ENCODE data around the gene GLIPR2. TPM values are rescaled to one million over a fixed set of nuclear protein-coding genes. Genes with fewer than 3 reads are reported as not detected.
A peak's percentile ranks its signal among the peaks of the same experiment; 100 is the strongest.

GLIPR2 gene
- polyA plus RNA-seq, 4 donors, result 3.4 to 22.3 (median 14.8) TPM

GRCh38 chr9:36164372-36164771, 27.8 kb downstream of the GLIPR2 start:
- H3K36me3 ChIP-seq (ENCODE audit: control insufficient read depth in 3 of 3, insufficient read depth in 2 of 3, low read depth in 1 of 3, low read length in 3 of 3), result peaks cover 0 to 3% (median 0%) of the 10 kb centered on the region in 3 donors
- FAIRE-seq, result no peak
- H3K27ac ChIP-seq (ENCODE audit: low read depth in 1 of 3, low read length in 2 of 3), result peak overlapping the region in 1 of 3 donors; percentile 76
- H3K27me3 ChIP-seq (ENCODE audit: control insufficient read depth in 3 of 3, insufficient read depth in 3 of 3, low read length in 3 of 3), result peaks cover 0 to 3% (median 0%) of the 10 kb centered on the region in 3 donors
- H3K4me1 ChIP-seq (ENCODE audit: control insufficient read depth in 3 of 3, insufficient read depth in 2 of 3, low read depth in 1 of 3, low read length in 2 of 3), result peaks cover 0 to 16% (median 3%) of the 10 kb centered on the region in 3 donors
- WGBS, 3 donors, result 76 to 79% (median 78%) methylated on average over 6 of the region's 6 CpGs
- no peak overlapping the region for H3K4me3 ChIP-seq (ENCODE audit: low read depth in 1 of 3, low read length in 3 of 3)
- DNase-seq, result no peak
- H3K9me3 ChIP-seq (ENCODE audit: control insufficient read depth in 2 of 2, insufficient read depth in 1 of 2, low read depth in 1 of 2, low read length in 1 of 2), result no peaks in the 10 kb centered on the region

- peak overlapping the region in 1 of 3 donors; percentile 76 for H3K27ac ChIP-seq (ENCODE audit: low read depth in 1 of 3, low read length in 2 of 3)
These were observed 28.5 kb downstream of the GLIPR2 start for GRCh38 chr9:36164989-36165388.

GRCh38 chr9:36165826-36166167, 29.3 kb downstream of the GLIPR2 start:
- FAIRE-seq, result no peak
- DNase-seq, result no peak
- H3K4me3 ChIP-seq (ENCODE audit: low read depth in 1 of 3, low read length in 3 of 3), result peak overlapping the region in 1 of 3 donors; percentile 48

More at GRCh38 chr9:36164989-36165388, 28.5 kb downstream of the GLIPR2 start:
- FAIRE-seq, result no peak
- H3K9me3 ChIP-seq (ENCODE audit: control insufficient read depth in 2 of 2, insufficient read depth in 1 of 2, low read depth in 1 of 2, low read length in 1 of 2), result no peaks in the 10 kb centered on the region
- peaks cover 0 to 3% (median 0%) of the 10 kb centered on the region in 3 donors for H3K36me3 ChIP-seq (ENCODE audit: control insufficient read depth in 3 of 3, insufficient read depth in 2 of 3, low read depth in 1 of 3, low read length in 3 of 3)
- WGBS, 3 donors, result 43 to 82% (median 61%) methylated on average over 3 of the region's 3 CpGs
- peaks cover 0 to 16% (median 3%) of the 10 kb centered on the region in 3 donors for H3K4me1 ChIP-seq (ENCODE audit: control insufficient read depth in 3 of 3, insufficient read depth in 2 of 3, low read depth in 1 of 3, low read length in 2 of 3)
- no peak overlapping the region for H3K4me3 ChIP-seq (ENCODE audit: low read depth in 1 of 3, low read length in 3 of 3)
- H3K27me3 ChIP-seq (ENCODE audit: control insufficient read depth in 3 of 3, insufficient read depth in 3 of 3, low read length in 3 of 3), result peaks cover 0 to 3% (median 0%) of the 10 kb centered on the region in 3 donors
- DNase-seq, result no peak

GRCh38 chr9:36166168-36166927, 29.8 kb downstream of the GLIPR2 start:
- H3K36me3 ChIP-seq (ENCODE audit: control insufficient read depth in 3 of 3, insufficient read depth in 2 of 3, low read depth in 1 of 3, low read length in 3 of 3), result peaks cover 0 to 3% (median 0%) of the 10 kb centered on the region in 3 donors
- peaks cover 0 to 3% (median 0%) of the 10 kb centered on the region in 3 donors for H3K27me3 ChIP-seq (ENCODE audit: control insufficient read depth in 3 of 3, insufficient read depth in 3 of 3, low read length in 3 of 3)
- peaks cover 0 to 16% (median 3%) of the 10 kb centered on the region in 3 donors for H3K4me1 ChIP-seq (ENCODE audit: control insufficient read depth in 3 of 3, insufficient read depth in 2 of 3, low read depth in 1 of 3, low read length in 2 of 3)
- FAIRE-seq (no peak), DNase-seq (peak; percentile 69 to 86)
- peak overlapping the region in 2 of 3 donors; percentile 43 to 48 for H3K4me3 ChIP-seq (ENCODE audit: low read depth in 1 of 3, low read length in 3 of 3)
- H3K27ac ChIP-seq (ENCODE audit: low read depth in 1 of 3, low read length in 2 of 3), result no peak overlapping the region
- no peaks in the 10 kb centered on the region for H3K9me3 ChIP-seq (ENCODE audit: control insufficient read depth in 2 of 2, insufficient read depth in 1 of 2, low read depth in 1 of 2, low read length in 1 of 2)
- 5 to 7% (median 6%) methylated on average over 46 to 58 of the region's 58 CpGs for WGBS, 3 donors

More at GRCh38 chr9:36165826-36166167, 29.3 kb downstream of the GLIPR2 start:
- Histone ChIP-seq H3K9me3 (ENCODE audit: control insufficient read depth in 2 of 2, insufficient read depth in 1 of 2, low read depth in 1 of 2, low read length in 1 of 2) (no peaks in the 10 kb centered on the region), H3K27ac (ENCODE audit: low read depth in 1 of 3, low read length in 2 of 3) (peak overlapping the region in 1 of 3 donors; percentile 36), H3K36me3 (ENCODE audit: control insufficient read depth in 3 of 3, insufficient read depth in 2 of 3, low read depth in 1 of 3, low read length in 3 of 3) (peaks cover 0 to 3% (median 0%) of the 10 kb centered on the region in 3 donors), H3K4me1 (ENCODE audit: control insufficient read depth in 3 of 3, insufficient read depth in 2 of 3, low read depth in 1 of 3, low read length in 2 of 3) (peaks cover 0 to 16% (median 3%) of the 10 kb centered on the region in 3 donors), H3K27me3 (ENCODE audit: control insufficient read depth in 3 of 3, insufficient read depth in 3 of 3, low read length in 3 of 3) (peaks cover 0 to 3% (median 0%) of the 10 kb centered on the region in 3 donors)
- WGBS, 3 donors, result 45 to 58% (median 58%) methylated on average over 11 to 12 of the region's 12 CpGs

GRCh38 chr9:36169166-36169565, 32.6 kb downstream of the GLIPR2 start, which contains the start of gene CCIN:
CCIN (plus strand) TSS chr9:36169388; CDS start chr9:36169503, 115 bp downstream.
- FAIRE-seq, result no peak
- Histone ChIP-seq H3K9me3 (ENCODE audit: control insufficient read depth in 2 of 2, insufficient read depth in 1 of 2, low read depth in 1 of 2, low read length in 1 of 2) (no peaks in the 10 kb centered on the region), H3K4me3 (ENCODE audit: low read depth in 1 of 3, low read length in 3 of 3) (no peak within 1 kb of the TSS), H3K27me3 (ENCODE audit: control insufficient read depth in 3 of 3, insufficient read depth in 3 of 3, low read length in 3 of 3) (peaks cover 0 to 3% (median 0%) of the 10 kb centered on the region in 3 donors), H3K36me3 (ENCODE audit: control insufficient read depth in 3 of 3, insufficient read depth in 2 of 3, low read depth in 1 of 3, low read length in 3 of 3) (no peaks in the 10 kb centered on the region), H3K27ac (ENCODE audit: low read depth in 1 of 3, low read length in 2 of 3) (no peak within 1 kb of the TSS), H3K4me1 (ENCODE audit: control insufficient read depth in 3 of 3, insufficient read depth in 2 of 3, low read depth in 1 of 3, low read length in 2 of 3) (peaks cover 0 to 7% (median 0%) of the 10 kb centered on the region in 3 donors)
- DNase-seq, result no peak
- 70 to 86% (median 78%) methylated on average over 6 of the region's 6 CpGs for WGBS, 3 donors

- H3K4me3 ChIP-seq (ENCODE audit: low read depth in 1 of 3, low read length in 3 of 3), result no peak overlapping the region
- H3K27ac ChIP-seq (ENCODE audit: low read depth in 1 of 3, low read length in 2 of 3), result no peak overlapping the region
- 89 to 92% (median 89%) methylated on average over 17 of the region's 17 CpGs for WGBS, 3 donors
- no peaks in the 10 kb centered on the region for H3K36me3 ChIP-seq (ENCODE audit: control insufficient read depth in 3 of 3, insufficient read depth in 2 of 3, low read depth in 1 of 3, low read length in 3 of 3)
- peaks cover 0 to 3% (median 0%) of the 10 kb centered on the region in 3 donors for H3K27me3 ChIP-seq (ENCODE audit: control insufficient read depth in 3 of 3, insufficient read depth in 3 of 3, low read length in 3 of 3)
- peaks cover 0 to 7% (median 0%) of the 10 kb centered on the region in 3 donors for H3K4me1 ChIP-seq (ENCODE audit: control insufficient read depth in 3 of 3, insufficient read depth in 2 of 3, low read depth in 1 of 3, low read length in 2 of 3)
- H3K9me3 ChIP-seq (ENCODE audit: control insufficient read depth in 2 of 2, insufficient read depth in 1 of 2, low read depth in 1 of 2, low read length in 1 of 2), result no peaks in the 10 kb centered on the region
- DNase-seq, result no peak
- no peak for FAIRE-seq
These were observed 33.2 kb downstream of the GLIPR2 start for GRCh38 chr9:36169708-36170107.

- FAIRE-seq (no peak), DNase-seq (no peak)
- Histone ChIP-seq H3K4me1 (ENCODE audit: control insufficient read depth in 3 of 3, insufficient read depth in 2 of 3, low read depth in 1 of 3, low read length in 2 of 3) (peaks cover 0 to 7% (median 0%) of the 10 kb centered on the region in 3 donors), H3K4me3 (ENCODE audit: low read depth in 1 of 3, low read length in 3 of 3) (no peak overlapping the region), H3K27me3 (ENCODE audit: control insufficient read depth in 3 of 3, insufficient read depth in 3 of 3, low read length in 3 of 3) (peaks cover 0 to 3% (median 0%) of the 10 kb centered on the region in 3 donors), H3K27ac (ENCODE audit: low read depth in 1 of 3, low read length in 2 of 3) (no peak overlapping the region), H3K36me3 (ENCODE audit: control insufficient read depth in 3 of 3, insufficient read depth in 2 of 3, low read depth in 1 of 3, low read length in 3 of 3) (no peaks in the 10 kb centered on the region), H3K9me3 (ENCODE audit: control insufficient read depth in 2 of 2, insufficient read depth in 1 of 2, low read depth in 1 of 2, low read length in 1 of 2) (no peaks in the 10 kb centered on the region)
- 93 to 98% (median 95%) methylated on average over 13 of the region's 13 CpGs for WGBS, 3 donors
These were observed 34.0 kb downstream of the GLIPR2 start for GRCh38 chr9:36170531-36170930.

GRCh38 chr9:36173861-36174260, 37.3 kb downstream of the GLIPR2 start:
- 94 to 96% (median 94%) methylated on average over 2 of the region's 2 CpGs for WGBS, 3 donors
- DNase-seq (no peak), FAIRE-seq (no peak)
- H3K27me3 ChIP-seq (ENCODE audit: control insufficient read depth in 3 of 3, insufficient read depth in 3 of 3, low read length in 3 of 3), result no peaks in the 10 kb centered on the region
- H3K27ac ChIP-seq (ENCODE audit: low read depth in 1 of 3, low read length in 2 of 3), result no peak overlapping the region
- H3K36me3 ChIP-seq (ENCODE audit: control insufficient read depth in 3 of 3, insufficient read depth in 2 of 3, low read depth in 1 of 3, low read length in 3 of 3), result no peaks in the 10 kb centered on the region
- no peaks in the 10 kb centered on the region for H3K9me3 ChIP-seq (ENCODE audit: control insufficient read depth in 2 of 2, insufficient read depth in 1 of 2, low read depth in 1 of 2, low read length in 1 of 2)
- no peaks in the 10 kb centered on the region for H3K4me1 ChIP-seq (ENCODE audit: control insufficient read depth in 3 of 3, insufficient read depth in 2 of 3, low read depth in 1 of 3, low read length in 2 of 3)
- H3K4me3 ChIP-seq (ENCODE audit: low read depth in 1 of 3, low read length in 3 of 3), result no peak overlapping the region
